Stomach (tissue), 9 donors: ENCODE measurements around the gene FAM13C. TPM values are rescaled to one million over a fixed set of nuclear protein-coding genes. Genes with fewer than 3 reads are reported as not detected.
"Not testable (repeated sequence)": the region's sequence is repeated elsewhere in the genome, so short reads cannot be mapped to it uniquely, and the experiment has no call there.

Source experiments
- DNase-seq, 2 donors: peaks; one replicate each; pipeline versions ENCODE4 v3.0.0 to v3.0.0-alpha.2; 2013 to 2019
- H3K27ac ChIP-seq, 5 donors: fragments of 200-600 bp in 4 of 5; sonication (generic) in 4 of 5; one replicate each; pipeline ENCODE4 v1.5.1; 2013 to 2019; ENCODE audit warnings: mild to moderate bottlenecking in 1 of 5, moderate library complexity in 1 of 5
- H3K27me3 ChIP-seq, 3 donors: fragments of 200-600 bp; sonication (generic); one replicate each; pipeline ENCODE4 v1.5.1; 2017 to 2019; ENCODE audit warnings: mixed run types in 1 of 3
- H3K36me3 ChIP-seq, 4 donors: fragments of 200-600 bp; sonication (generic); 1 replicate in 3 of 4; 2 replicates in 1 of 4; pipeline ENCODE4 v1.5.1; 2016 to 2019
- H3K4me1 ChIP-seq, 4 donors: fragments of 200-600 bp; sonication (generic); one replicate each; pipeline ENCODE4 v1.5.1; 2016 to 2019
- H3K4me3 ChIP-seq, 4 donors: fragments of 200-600 bp; sonication (generic) in 3 of 4; one replicate each; pipeline ENCODE4 v1.5.1; 2016 to 2019; ENCODE audit warnings: mild to moderate bottlenecking in 1 of 4
- H3K9me3 ChIP-seq, 4 donors: fragments of 200-600 bp; sonication (generic); one replicate each; pipeline ENCODE4 v1.5.1; 2016 to 2019
- EP300 ChIP-seq: sonication (generic); formaldehyde crosslinking; IDR thresholded peaks from one replicate; pipeline ENCODE4 v1.6.1; 2017; ENCODE audit warnings: antibody characterized with exemption
- POLR2A ChIP-seq, 4 donors: fragments of 450-650 bp; IDR thresholded peaks; one replicate each; pipeline ENCODE4 v1.6.1; 2016; ENCODE audit warnings: antibody characterized with exemption in 4 of 4, control low read depth in 2 of 4, mild to moderate bottlenecking in 1 of 4, moderate library complexity in 1 of 4
- POLR2AphosphoS5 ChIP-seq, 3 donors: sonication (generic); formaldehyde crosslinking; IDR thresholded peaks; one replicate each; pipeline ENCODE4 v1.6.1; 2016; ENCODE audit warnings: antibody characterized with exemption in 3 of 3
- WGBS, 5 donors: extraction: QIAGEN DNeasy Blood & Tissue Kit in 3 of 5; methylation state at CpG; one replicate each; pipeline versions ENCODE4 v1.1.5 to v1.1.7; 2013 to 2018; 5-methylcytosine and 5-hydroxymethylcytosine counted together
- intact Hi-C: fragments of 100-400 bp; cut with DNase I; formaldehyde crosslinking; loops from one replicate; pipeline ENCODE4 v1.15.1; 2023; ENCODE audit warnings: low total_unique reads
- polyA plus RNA-seq, 3 donors: library from polyadenylated mRNA; stranded (reverse); fragments of 200-250 nt; gene quantifications; one replicate each; pipeline ENCODE4 v1.2.3, GENCODE V29; 2013
- total RNA-seq, 5 donors: library from RNA; depleted of rRNA; stranded (reverse); fragments of >200 nt; gene quantifications; one replicate each; pipeline versions ENCODE4 v1.1.0 to v1.2.3, GENCODE V29; 2014 to 2016
- TF ChIP-seq, protein P1 (sequence below), 7 experiments: fragments of 450-650 bp in 4 of 7; fragments of 200-600 bp in 3 of 7; sonication (generic) in 3 of 7; IDR thresholded peaks; one replicate each; pipeline ENCODE4 v1.5.1; 2016 to 2019; ENCODE audit warnings: antibody characterized with exemption in 7 of 7, control low read depth in 2 of 7, mild to moderate bottlenecking in 1 of 7
- donor health status: healthy with polysubstance abuse.
- donor health status: Bipolar disorder and iron deficiency.
- donor health status: healthy.

Gene FAM13C
- total and polyA plus RNA-seq, 8 donors = 0.89 to 47.3 (median 9.2) TPM

- intact Hi-C loops = loop anchor here (10.0 kb wide), 1 partner anchor 384 kb away; no protein-coding TSS in a partner anchor
- no peak overlapping the region for H3K27ac ChIP-seq
- peaks cover 0 to 5% (median 0%) of the 10 kb centered on the region in 4 donors for H3K4me1 ChIP-seq
- H3K9me3 ChIP-seq = no peaks in the 10 kb centered on the region
- TF ChIP-seq POLR2A (IDR thresholded peaks at IDR 0.05) (no peak), POLR2AphosphoS5 (IDR thresholded peaks at IDR 0.05) (peak in 1 of 3 donors; percentile 49), EP300 (no peak)
- TF ChIP-seq, protein P1, sequence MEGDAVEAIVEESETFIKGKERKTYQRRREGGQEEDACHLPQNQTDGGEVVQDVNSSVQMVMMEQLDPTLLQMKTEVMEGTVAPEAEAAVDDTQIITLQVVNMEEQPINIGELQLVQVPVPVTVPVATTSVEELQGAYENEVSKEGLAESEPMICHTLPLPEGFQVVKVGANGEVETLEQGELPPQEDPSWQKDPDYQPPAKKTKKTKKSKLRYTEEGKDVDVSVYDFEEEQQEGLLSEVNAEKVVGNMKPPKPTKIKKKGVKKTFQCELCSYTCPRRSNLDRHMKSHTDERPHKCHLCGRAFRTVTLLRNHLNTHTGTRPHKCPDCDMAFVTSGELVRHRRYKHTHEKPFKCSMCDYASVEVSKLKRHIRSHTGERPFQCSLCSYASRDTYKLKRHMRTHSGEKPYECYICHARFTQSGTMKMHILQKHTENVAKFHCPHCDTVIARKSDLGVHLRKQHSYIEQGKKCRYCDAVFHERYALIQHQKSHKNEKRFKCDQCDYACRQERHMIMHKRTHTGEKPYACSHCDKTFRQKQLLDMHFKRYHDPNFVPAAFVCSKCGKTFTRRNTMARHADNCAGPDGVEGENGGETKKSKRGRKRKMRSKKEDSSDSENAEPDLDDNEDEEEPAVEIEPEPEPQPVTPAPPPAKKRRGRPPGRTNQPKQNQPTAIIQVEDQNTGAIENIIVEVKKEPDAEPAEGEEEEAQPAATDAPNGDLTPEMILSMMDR (IDR thresholded peaks at IDR 0.05) = peak in 5 of 7 experiments; percentile 18 to 67 (median 62)
- H3K4me3 ChIP-seq = no peak overlapping the region
- 33 to 53% (median 35%) methylated on average over 2 of the region's 2 CpGs for WGBS, 5 donors
- peak in 1 of 2 donors; percentile 74 for DNase-seq
- no peaks in the 10 kb centered on the region for H3K27me3 ChIP-seq
- H3K36me3 ChIP-seq = no peaks in the 10 kb centered on the region
Observed at GRCh38 chr10:59240582-59241183, 121.7 kb downstream of the FAM13C start.

GRCh38 chr10:59239108-59239507 lies 123.2 kb downstream of the FAM13C start:
- H3K4me1 ChIP-seq, intact Hi-C loops, H3K9me3 ChIP-seq, H3K36me3 ChIP-seq, H3K27ac ChIP-seq, H3K4me3 ChIP-seq, DNase-seq, H3K27me3 ChIP-seq: not testable (repeated sequence)
- 59 to 87% (median 70%) methylated on average over 2 of the region's 2 CpGs for WGBS, 5 donors

DNA sequence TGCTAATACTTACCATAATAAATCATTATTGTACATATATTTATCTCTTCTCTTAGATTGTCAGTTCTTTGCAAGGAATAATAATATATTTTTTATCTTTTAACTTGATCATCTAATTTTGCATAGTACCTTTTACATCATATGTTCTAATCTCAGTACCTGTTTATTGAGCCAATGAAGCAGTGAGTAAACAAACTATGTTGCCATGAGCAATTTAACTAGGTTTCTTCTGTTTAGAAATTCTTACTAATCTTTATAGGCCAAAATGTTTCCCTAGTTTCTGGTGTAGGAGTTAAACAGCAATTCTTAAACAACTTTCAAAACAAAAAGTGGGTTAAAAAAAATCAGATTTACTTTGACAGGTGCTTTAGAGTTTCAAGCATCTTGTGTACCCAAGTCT lies 124.6 kb downstream of the FAM13C start:
- peaks cover 0 to 5% (median 0%) of the 10 kb centered on the region in 4 donors for H3K4me1 ChIP-seq
- DNase-seq = no peak
- no peaks in the 10 kb centered on the region for H3K36me3 ChIP-seq
- no peaks in the 10 kb centered on the region for H3K9me3 ChIP-seq
- intact Hi-C loops = no loop called here
- H3K4me3 ChIP-seq = no peak overlapping the region
- H3K27ac ChIP-seq = no peak overlapping the region
- H3K27me3 ChIP-seq = no peaks in the 10 kb centered on the region
- TF ChIP-seq EP300 = no peak
- TF ChIP-seq POLR2AphosphoS5 (IDR thresholded peaks at IDR 0.05) = no peak
- no peak for TF ChIP-seq POLR2A (IDR thresholded peaks at IDR 0.05)
- TF ChIP-seq, protein P1 (IDR thresholded peaks at IDR 0.05) = no peak

GRCh38 chr10:59236064-59236697 lies 126.2 kb downstream of the FAM13C start:
- Histone ChIP-seq H3K4me1 (peaks cover 0 to 5% (median 0%) of the 10 kb centered on the region in 4 donors), H3K9me3 (no peaks in the 10 kb centered on the region), H3K27me3 (no peaks in the 10 kb centered on the region), H3K4me3 (no peak overlapping the region), H3K27ac (no peak overlapping the region), H3K36me3 (no peaks in the 10 kb centered on the region)
- intact Hi-C loops = no loop called here
- no peak for DNase-seq
- no peak for TF ChIP-seq POLR2A (IDR thresholded peaks at IDR 0.05)
- TF ChIP-seq EP300 = no peak
- TF ChIP-seq, protein P1 (IDR thresholded peaks at IDR 0.05) = no peak
- WGBS, 5 donors = 76 to 83% (median 82%) methylated on average over 4 of the region's 4 CpGs

DNA sequence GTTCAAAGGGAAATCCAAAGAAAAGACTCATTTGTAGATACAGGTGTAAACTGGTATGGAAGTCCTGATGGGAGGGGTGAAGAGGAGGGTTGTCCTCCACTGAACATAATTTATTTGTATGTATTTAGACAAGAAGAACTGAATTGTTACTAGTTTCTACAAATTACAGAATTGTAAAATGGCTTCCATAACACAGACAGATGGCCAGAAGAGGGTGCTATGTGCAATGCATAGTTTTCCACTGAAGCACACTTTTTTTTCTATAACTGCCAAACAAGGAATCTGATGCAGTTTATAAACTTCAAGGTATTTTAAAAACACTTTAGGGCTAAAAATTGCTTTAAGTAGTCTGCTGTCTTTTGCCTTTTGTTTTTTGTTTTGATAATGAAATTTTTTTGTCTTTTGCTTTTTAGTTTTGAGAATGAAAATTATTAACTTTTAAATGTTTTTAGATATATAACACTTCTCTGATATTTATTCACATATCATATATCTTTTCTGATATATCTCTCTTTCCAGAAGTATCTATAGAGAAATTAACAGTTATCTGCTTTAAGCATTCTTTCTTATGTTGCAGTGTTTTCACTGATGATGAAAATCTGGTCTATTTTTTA lies 127.4 kb downstream of the FAM13C start:
- TF ChIP-seq, protein P1 (IDR thresholded peaks at IDR 0.05) = peak in 3 of 7 experiments; percentile 18 to 33 (median 22)
- no peak for TF ChIP-seq EP300
- DNase-seq = peak in 1 of 2 donors; percentile 69
- intact Hi-C loops = no loop called here

More for the DNA sequence above, 127.4 kb downstream of the FAM13C start:
- Histone ChIP-seq H3K27me3 (no peaks in the 10 kb centered on the region), H3K9me3 (no peaks in the 10 kb centered on the region), H3K27ac (no peak overlapping the region), H3K4me3 (no peak overlapping the region), H3K36me3 (no peaks in the 10 kb centered on the region), H3K4me1 (no peaks in the 10 kb centered on the region)
